ENCODE results near the gene IL4I1.
A peak's percentile ranks its signal among the peaks of the same experiment; 100 is the strongest.

IL4I1 gene

GRCh38 chr19:49931293-49932040 is 34.8 kb upstream of the IL4I1 start:
- DNase-seq: no peak
- no peaks in the 10 kb centered on the region for H3K4me1 ChIP-seq
- peaks cover 17% of the 10 kb centered on the region for H3K36me3 ChIP-seq
- H3K9me3 ChIP-seq: no peaks in the 10 kb centered on the region
- TF ChIP-seq, protein P1, sequence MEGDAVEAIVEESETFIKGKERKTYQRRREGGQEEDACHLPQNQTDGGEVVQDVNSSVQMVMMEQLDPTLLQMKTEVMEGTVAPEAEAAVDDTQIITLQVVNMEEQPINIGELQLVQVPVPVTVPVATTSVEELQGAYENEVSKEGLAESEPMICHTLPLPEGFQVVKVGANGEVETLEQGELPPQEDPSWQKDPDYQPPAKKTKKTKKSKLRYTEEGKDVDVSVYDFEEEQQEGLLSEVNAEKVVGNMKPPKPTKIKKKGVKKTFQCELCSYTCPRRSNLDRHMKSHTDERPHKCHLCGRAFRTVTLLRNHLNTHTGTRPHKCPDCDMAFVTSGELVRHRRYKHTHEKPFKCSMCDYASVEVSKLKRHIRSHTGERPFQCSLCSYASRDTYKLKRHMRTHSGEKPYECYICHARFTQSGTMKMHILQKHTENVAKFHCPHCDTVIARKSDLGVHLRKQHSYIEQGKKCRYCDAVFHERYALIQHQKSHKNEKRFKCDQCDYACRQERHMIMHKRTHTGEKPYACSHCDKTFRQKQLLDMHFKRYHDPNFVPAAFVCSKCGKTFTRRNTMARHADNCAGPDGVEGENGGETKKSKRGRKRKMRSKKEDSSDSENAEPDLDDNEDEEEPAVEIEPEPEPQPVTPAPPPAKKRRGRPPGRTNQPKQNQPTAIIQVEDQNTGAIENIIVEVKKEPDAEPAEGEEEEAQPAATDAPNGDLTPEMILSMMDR (IDR thresholded peaks at IDR 0.05; ENCODE audit: low read depth, low read length): no peak
- H3K27me3 ChIP-seq: no peaks in the 10 kb centered on the region
- no peak overlapping the region for H3K4me3 ChIP-seq (ENCODE audit: low read depth, low read length)

- no peaks in the 10 kb centered on the region for H3K27me3 ChIP-seq
- TF ChIP-seq, protein P1 (IDR thresholded peaks at IDR 0.05; ENCODE audit: low read depth, low read length): no peak
- H3K9me3 ChIP-seq: no peaks in the 10 kb centered on the region
- H3K36me3 ChIP-seq: peaks cover 26% of the 10 kb centered on the region
- no peaks in the 10 kb centered on the region for H3K4me1 ChIP-seq
- peak overlapping the region; percentile 64 for H3K4me3 ChIP-seq (ENCODE audit: low read depth, low read length)
- DNase-seq: peak; percentile 50
Measured at GRCh38 chr19:49930483-49931011, 33.9 kb upstream of the IL4I1 start.

GRCh38 chr19:49929611-49930482 is 33.2 kb upstream of the IL4I1 start:
- no peaks in the 10 kb centered on the region for H3K27me3 ChIP-seq
- peak overlapping the region; percentile 64 for H3K4me3 ChIP-seq (ENCODE audit: low read depth, low read length)
- no peaks in the 10 kb centered on the region for H3K9me3 ChIP-seq
- peak; percentile 99 for DNase-seq
- H3K4me1 ChIP-seq: peaks cover under 1% of the 10 kb centered on the region
- H3K36me3 ChIP-seq: peaks cover 29% of the 10 kb centered on the region
- TF ChIP-seq, protein P1 (IDR thresholded peaks at IDR 0.05; ENCODE audit: low read depth, low read length): no peak

- no peaks in the 10 kb centered on the region for H3K27me3 ChIP-seq
- H3K9me3 ChIP-seq: no peaks in the 10 kb centered on the region
- DNase-seq: peak; percentile 95
- peak within 1 kb of the TSS; percentile 64 for H3K4me3 ChIP-seq (ENCODE audit: low read depth, low read length)
- peaks cover 36% of the 10 kb centered on the region for H3K36me3 ChIP-seq
- TF ChIP-seq, protein P1 (IDR thresholded peaks at IDR 0.05; ENCODE audit: low read depth, low read length): no peak
- H3K4me1 ChIP-seq: peaks cover 7% of the 10 kb centered on the region
Measured at GRCh38 chr19:49929121-49929610, 32.5 kb upstream of the IL4I1 start, which contains the start of the genes ATF5 and NUP62. ATF5 (plus strand) TSS chr19:49929205; CDS start chr19:49930851, 1,646 bp downstream. NUP62 (minus strand) TSS chr19:49929504; CDS start chr19:49909807, 19,697 bp downstream.

DNA sequence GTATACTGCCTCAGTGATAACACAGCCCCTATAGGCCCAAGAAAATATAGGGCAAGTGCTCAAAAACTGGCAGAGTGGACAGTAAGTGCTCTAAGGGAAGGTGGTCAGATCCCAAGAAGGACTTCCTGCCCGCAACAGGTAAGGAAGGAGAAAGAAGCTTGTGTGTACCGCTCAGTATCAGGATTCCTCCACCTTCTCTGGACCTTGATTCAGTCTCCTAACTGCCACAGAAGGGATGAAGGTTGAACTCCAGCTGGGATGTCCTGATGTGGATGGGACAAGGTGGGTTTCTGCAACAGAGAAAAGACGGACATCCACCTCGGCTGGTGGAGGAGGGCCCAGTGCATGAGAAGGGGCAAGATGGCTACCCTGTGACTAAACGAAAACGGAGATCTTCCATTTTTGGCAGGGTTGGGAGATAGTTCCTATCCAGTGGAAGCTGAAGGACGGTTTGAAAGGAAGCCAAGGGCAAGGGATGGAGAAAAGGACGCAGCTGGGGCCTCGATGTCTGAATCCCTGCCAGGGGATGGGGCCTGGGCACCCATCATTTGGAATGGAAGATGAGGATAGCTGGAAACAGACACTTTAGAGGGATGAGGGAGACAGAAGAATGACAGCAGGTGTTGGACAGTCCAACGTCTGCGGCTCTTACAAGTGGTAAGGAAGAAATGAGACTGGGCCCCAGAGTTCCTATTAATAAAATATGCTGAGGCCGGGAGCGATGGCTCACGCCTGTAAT is 31.0 kb upstream of the IL4I1 start:
- DNase-seq: no peak
- TF ChIP-seq, protein P1 (IDR thresholded peaks at IDR 0.05; ENCODE audit: low read depth, low read length): no peak
- peaks cover 14% of the 10 kb centered on the region for H3K4me1 ChIP-seq
- peaks cover 50% of the 10 kb centered on the region for H3K36me3 ChIP-seq
- peak overlapping the region; percentile 64 for H3K4me3 ChIP-seq (ENCODE audit: low read depth, low read length)
- no peaks in the 10 kb centered on the region for H3K27me3 ChIP-seq
- no peaks in the 10 kb centered on the region for H3K9me3 ChIP-seq

Measured in BE2C (cell line).